Endothelial cell (in vitro differentiated cells): ENCODE measurements around the gene CTNNBL1. TPM values are rescaled to one million over a fixed set of nuclear protein-coding genes. Genes with fewer than 3 reads are reported as not detected.

Experiments used
- DNase-seq: peaks from one replicate; pipeline ENCODE4 v3.0.0; 2021; ENCODE audit warnings: low spot score
- H3K27ac Mint-ChIP-seq: one replicate; pipeline ENCODE4 v1.8.0; 2021; ENCODE audit warnings: mixed read lengths, inconsistent platforms; ENCODE audit not compliant: unreplicated experiment
- H3K27me3 Mint-ChIP-seq: one replicate; pipeline ENCODE4 v1.8.0; 2021; ENCODE audit warnings: mild to moderate bottlenecking, moderate library complexity, mixed read lengths, inconsistent platforms; ENCODE audit not compliant: unreplicated experiment
- H3K36me3 Mint-ChIP-seq: one replicate; pipeline ENCODE4 v1.8.0; 2021; ENCODE audit warnings: mild to moderate bottlenecking, low read depth, mixed read lengths, inconsistent platforms; ENCODE audit not compliant: unreplicated experiment
- H3K4me1 Mint-ChIP-seq: one replicate; pipeline ENCODE4 v1.8.0; 2021; ENCODE audit warnings: mild to moderate bottlenecking, mixed read lengths, inconsistent platforms; ENCODE audit not compliant: unreplicated experiment
- H3K4me3 Mint-ChIP-seq: one replicate; pipeline ENCODE4 v1.8.0; 2021; ENCODE audit warnings: mild to moderate bottlenecking, mixed read lengths, inconsistent platforms; ENCODE audit not compliant: unreplicated experiment
- H3K9me3 Mint-ChIP-seq: one replicate; pipeline ENCODE4 v1.8.0; 2021; ENCODE audit warnings: mixed read lengths, inconsistent platforms; ENCODE audit not compliant: unreplicated experiment
- total RNA-seq: library from RNA; stranded (reverse); fragmentation: NEBNext Ultra II Directional; extraction: Animal tissue kit (Norgen Biotek cat#: 25700); gene quantifications from one replicate; pipeline ENCODE4 v1.2.1, GENCODE V29; 2021; ENCODE audit not compliant: unreplicated experiment
- TF ChIP-seq, protein P1 (sequence below): fragments of 200-600 bp; sonication (generic); IDR thresholded peaks from one replicate; pipeline ENCODE4 v1.5.0; 2021; ENCODE audit warnings: antibody characterized with exemption; ENCODE audit not compliant: unreplicated experiment

Gene CTNNBL1
- total RNA-seq, 1 donor from 2014 or later, result 84.8 TPM

DNA sequence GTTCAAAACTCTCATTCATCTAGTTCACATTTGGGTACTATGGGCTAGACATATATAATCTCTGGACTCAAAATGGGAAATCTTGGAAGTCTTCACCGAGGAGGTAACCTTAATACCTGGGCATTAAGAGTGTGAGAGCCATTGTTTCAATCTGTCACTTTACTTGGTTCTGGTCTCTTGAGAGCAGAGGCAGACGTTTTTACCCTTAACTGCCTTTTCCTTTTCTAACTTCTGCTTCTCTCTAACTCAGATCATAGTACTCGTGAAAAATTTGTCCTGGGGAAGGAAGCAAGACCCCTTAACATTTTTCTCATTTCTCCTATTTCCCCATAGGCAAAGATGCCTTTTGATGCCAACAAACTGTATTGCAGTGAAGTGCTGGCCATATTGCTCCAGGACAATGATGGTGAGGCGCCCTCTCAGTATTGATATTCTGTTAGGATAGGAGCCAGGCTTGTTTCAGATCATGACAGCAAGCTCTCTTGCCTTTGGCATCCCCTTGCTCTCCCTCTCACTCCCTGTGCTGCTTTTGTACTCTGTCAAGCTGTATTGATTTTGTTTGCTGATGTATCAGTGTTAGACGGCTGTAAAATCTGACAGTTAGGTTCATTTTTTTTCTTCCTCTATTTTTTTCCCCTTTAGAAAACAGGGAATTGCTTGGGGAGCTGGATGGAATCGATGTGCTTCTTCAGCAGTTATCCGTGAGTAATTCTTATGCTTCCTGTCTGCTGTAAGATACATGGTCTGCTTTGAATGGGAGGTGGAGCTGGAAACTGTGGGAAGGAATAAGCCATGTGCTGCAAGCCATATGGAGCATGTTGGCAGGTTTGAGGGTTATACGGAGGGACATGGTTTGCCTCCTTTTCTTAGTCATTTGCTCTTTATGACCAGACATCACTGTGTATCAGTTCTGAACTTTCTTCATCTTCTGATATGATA is 83.5 kb downstream of the CTNNBL1 start:
- H3K9me3 Mint-ChIP-seq, result no peaks in the 10 kb centered on the region
- H3K27me3 Mint-ChIP-seq, result no peaks in the 10 kb centered on the region
- TF ChIP-seq, protein P1, sequence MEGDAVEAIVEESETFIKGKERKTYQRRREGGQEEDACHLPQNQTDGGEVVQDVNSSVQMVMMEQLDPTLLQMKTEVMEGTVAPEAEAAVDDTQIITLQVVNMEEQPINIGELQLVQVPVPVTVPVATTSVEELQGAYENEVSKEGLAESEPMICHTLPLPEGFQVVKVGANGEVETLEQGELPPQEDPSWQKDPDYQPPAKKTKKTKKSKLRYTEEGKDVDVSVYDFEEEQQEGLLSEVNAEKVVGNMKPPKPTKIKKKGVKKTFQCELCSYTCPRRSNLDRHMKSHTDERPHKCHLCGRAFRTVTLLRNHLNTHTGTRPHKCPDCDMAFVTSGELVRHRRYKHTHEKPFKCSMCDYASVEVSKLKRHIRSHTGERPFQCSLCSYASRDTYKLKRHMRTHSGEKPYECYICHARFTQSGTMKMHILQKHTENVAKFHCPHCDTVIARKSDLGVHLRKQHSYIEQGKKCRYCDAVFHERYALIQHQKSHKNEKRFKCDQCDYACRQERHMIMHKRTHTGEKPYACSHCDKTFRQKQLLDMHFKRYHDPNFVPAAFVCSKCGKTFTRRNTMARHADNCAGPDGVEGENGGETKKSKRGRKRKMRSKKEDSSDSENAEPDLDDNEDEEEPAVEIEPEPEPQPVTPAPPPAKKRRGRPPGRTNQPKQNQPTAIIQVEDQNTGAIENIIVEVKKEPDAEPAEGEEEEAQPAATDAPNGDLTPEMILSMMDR, result no peak
- H3K4me3 Mint-ChIP-seq, result no peak overlapping the region
- H3K27ac Mint-ChIP-seq, result no peak overlapping the region
- DNase-seq, result no peak
- peaks cover 5% of the 10 kb centered on the region for H3K4me1 Mint-ChIP-seq
- no peaks in the 10 kb centered on the region for H3K36me3 Mint-ChIP-seq

DNA sequence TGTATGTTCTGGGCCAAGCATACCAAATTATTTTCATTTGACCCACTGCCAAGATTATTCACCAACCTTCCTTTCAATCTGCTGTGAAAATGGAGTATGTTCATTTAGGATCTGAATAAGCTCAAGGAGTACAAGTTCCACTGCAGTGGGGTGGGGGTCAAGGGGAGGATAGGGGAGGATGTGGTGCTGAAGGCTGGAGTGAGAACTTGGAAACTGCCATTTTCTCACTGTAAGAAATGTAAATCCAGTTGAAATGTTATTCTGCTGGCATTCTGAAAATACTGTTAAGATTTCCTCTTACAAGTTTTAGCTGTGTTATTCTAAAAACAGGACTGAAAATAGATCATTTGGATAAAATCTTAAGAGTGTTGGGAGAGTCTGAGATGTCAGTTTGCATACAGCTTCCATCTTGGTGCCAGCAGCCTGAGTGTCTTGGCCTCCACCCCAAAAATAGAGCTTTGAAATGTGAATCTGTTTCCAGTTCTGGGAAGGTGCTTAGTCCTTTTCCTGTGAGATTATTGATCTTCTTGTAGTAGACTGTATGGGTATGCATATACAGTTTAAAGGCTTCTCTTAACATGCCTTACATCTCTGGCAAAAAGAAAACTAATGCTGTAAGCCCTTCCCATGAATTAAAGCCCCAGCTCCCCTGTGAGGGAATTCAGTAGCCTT is 84.3 kb downstream of the CTNNBL1 start:
- no peak for DNase-seq
- TF ChIP-seq, protein P1, result no peak
- Mint-ChIP-seq H3K27me3 (no peaks in the 10 kb centered on the region), H3K36me3 (no peaks in the 10 kb centered on the region), H3K4me3 (peak overlapping the region; percentile 8), H3K4me1 (peaks cover 5% of the 10 kb centered on the region), H3K27ac (no peak overlapping the region), H3K9me3 (no peaks in the 10 kb centered on the region)

- no peaks in the 10 kb centered on the region for H3K36me3 Mint-ChIP-seq
- no peaks in the 10 kb centered on the region for H3K27me3 Mint-ChIP-seq
- no peak for DNase-seq
- no peak overlapping the region for H3K4me3 Mint-ChIP-seq
- H3K27ac Mint-ChIP-seq, result no peak overlapping the region
- H3K4me1 Mint-ChIP-seq, result peaks cover 5% of the 10 kb centered on the region
- TF ChIP-seq, protein P1, result no peak
- H3K9me3 Mint-ChIP-seq, result no peaks in the 10 kb centered on the region
Observed at GRCh38 chr20:37781626-37782025, 87.8 kb downstream of the CTNNBL1 start.

DNA sequence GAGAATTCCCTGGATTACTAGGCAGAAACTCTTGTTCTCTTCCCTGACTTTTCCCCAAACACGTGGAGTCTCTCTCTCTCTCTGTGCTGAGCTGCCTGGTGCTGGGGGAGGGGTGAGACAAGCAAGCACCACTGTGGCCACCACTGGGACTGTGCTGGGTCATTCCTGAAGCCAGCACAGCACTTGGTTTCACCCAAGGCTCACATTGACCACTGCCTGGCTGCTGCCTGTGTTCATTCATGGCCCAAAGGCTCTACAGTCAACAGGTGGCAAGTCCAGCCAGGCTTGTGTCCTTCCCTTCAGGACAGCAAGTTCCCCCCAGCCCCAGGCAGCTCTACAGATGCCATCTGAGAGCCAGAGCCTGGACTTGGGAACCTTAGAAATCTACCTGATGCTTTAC is 92.2 kb downstream of the CTNNBL1 start:
- Mint-ChIP-seq H3K36me3 (peaks cover 16% of the 10 kb centered on the region), H3K4me1 (no peaks in the 10 kb centered on the region), H3K9me3 (no peaks in the 10 kb centered on the region), H3K4me3 (no peak overlapping the region), H3K27ac (no peak overlapping the region), H3K27me3 (no peaks in the 10 kb centered on the region)
- TF ChIP-seq, protein P1, result no peak
- DNase-seq, result no peak

- H3K36me3 Mint-ChIP-seq, result peaks cover 28% of the 10 kb centered on the region
- H3K27me3 Mint-ChIP-seq, result no peaks in the 10 kb centered on the region
Observed at GRCh38 chr20:37789408-37789807, 95.6 kb downstream of the CTNNBL1 start.

More at GRCh38 chr20:37789408-37789807, 95.6 kb downstream of the CTNNBL1 start:
- Mint-ChIP-seq H3K27ac (no peak overlapping the region), H3K9me3 (no peaks in the 10 kb centered on the region), H3K4me3 (no peak overlapping the region), H3K4me1 (no peaks in the 10 kb centered on the region)
- TF ChIP-seq, protein P1, result no peak
- no peak for DNase-seq
